Keratinocyte (primary cell): ENCODE measurements around the gene ARFGEF3.

Experiments used
- EZH2 ChIP-seq: IDR thresholded peaks from one replicate; pipeline ENCODE4 v1.6.1; 2012; ENCODE audit warnings: inconsistent platforms, mild to moderate bottlenecking, low read length, moderate library complexity
- TF ChIP-seq, protein P1 (sequence below), 3 experiments: IDR thresholded peaks in 1 of 3; conservative IDR thresholded peaks in 1 of 3; optimal IDR thresholded peaks in 1 of 3; 2 replicates in 2 of 3; 3 replicates in 1 of 3; pipeline versions ENCODE3 to v1.5.1; 2011; ENCODE audit warnings: low read length in 3 of 3, mild to moderate bottlenecking in 3 of 3, moderate library complexity in 2 of 3, control low read depth in 1 of 3, inconsistent platforms in 1 of 3; ENCODE audit not compliant: insufficient read depth in 2 of 3; ENCODE audit errors: extremely low read depth in 1 of 3

DNA sequence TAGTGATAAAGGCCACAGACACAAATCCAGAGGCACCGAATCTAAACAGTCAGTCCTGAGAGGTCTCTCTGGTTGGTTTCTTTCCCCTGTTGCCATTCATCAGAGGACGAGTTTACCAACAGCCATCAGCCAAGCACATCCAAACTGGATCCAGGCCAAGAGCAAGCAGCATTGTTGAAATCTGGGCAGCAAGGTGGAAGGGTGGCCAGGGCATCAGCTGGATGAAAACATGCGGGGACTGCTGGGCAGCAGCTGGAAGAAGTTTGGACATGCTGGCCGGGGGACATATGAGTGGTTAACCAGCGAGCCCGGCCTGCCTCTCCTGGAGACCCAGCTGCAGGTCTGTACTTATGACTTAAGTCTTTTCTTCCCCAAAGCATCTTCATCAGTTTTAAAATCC lies 216.1 kb downstream of the ARFGEF3 start, which contains the start of gene SMIM28:
- TF ChIP-seq, protein P1, sequence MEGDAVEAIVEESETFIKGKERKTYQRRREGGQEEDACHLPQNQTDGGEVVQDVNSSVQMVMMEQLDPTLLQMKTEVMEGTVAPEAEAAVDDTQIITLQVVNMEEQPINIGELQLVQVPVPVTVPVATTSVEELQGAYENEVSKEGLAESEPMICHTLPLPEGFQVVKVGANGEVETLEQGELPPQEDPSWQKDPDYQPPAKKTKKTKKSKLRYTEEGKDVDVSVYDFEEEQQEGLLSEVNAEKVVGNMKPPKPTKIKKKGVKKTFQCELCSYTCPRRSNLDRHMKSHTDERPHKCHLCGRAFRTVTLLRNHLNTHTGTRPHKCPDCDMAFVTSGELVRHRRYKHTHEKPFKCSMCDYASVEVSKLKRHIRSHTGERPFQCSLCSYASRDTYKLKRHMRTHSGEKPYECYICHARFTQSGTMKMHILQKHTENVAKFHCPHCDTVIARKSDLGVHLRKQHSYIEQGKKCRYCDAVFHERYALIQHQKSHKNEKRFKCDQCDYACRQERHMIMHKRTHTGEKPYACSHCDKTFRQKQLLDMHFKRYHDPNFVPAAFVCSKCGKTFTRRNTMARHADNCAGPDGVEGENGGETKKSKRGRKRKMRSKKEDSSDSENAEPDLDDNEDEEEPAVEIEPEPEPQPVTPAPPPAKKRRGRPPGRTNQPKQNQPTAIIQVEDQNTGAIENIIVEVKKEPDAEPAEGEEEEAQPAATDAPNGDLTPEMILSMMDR (optimal IDR thresholded peaks at IDR 0.05 in 1 of 3, IDR thresholded peaks at IDR 0.05 in 1 of 3, conservative IDR thresholded peaks at IDR 0.05 in 1 of 3; ENCODE audit: extremely low read depth in 1 of 3, insufficient read depth in 2 of 3, low read length in 3 of 3) = no peak
- no peak for TF ChIP-seq EZH2
